Lung (tissue), 12 donors: ENCODE results near the gene OBSCN. TPM values are rescaled to one million over a fixed set of nuclear protein-coding genes. Genes with fewer than 3 reads are reported as not detected.

Experiments used
- ATAC-seq: fragments of 200-7000 bp; cut with Tn5 transposase; one replicate; pipeline ENCODE4 v1.9.1; 2020; ENCODE audit warnings: moderate number of reproducible peaks; ENCODE audit not compliant: insufficient read depth, low FRiP score
- DNase-seq, 3 donors: peaks; one replicate each; pipeline ENCODE4 v3.0.0-alpha.2; 2013 to 2017
- H3K27ac ChIP-seq, 2 donors: one replicate each; pipeline ENCODE4 v1.5.1; 2013; ENCODE audit warnings: mild to moderate bottlenecking in 2 of 2, moderate library complexity in 2 of 2, control low read depth in 1 of 2, inconsistent platforms in 1 of 2, low read depth in 1 of 2, low read length in 1 of 2
- H3K27me3 ChIP-seq, 3 donors: one replicate each; pipeline ENCODE4 v1.5.1; 2013; ENCODE audit warnings: low read length in 2 of 3; ENCODE audit not compliant: control insufficient read depth in 3 of 3, insufficient read depth in 3 of 3
- H3K36me3 ChIP-seq, 4 donors: one replicate each; pipeline ENCODE4 v1.5.1; 2013; ENCODE audit warnings: low read length in 4 of 4, mild to moderate bottlenecking in 1 of 4, moderate library complexity in 1 of 4; ENCODE audit not compliant: control insufficient read depth in 4 of 4, insufficient read depth in 4 of 4
- H3K4me1 ChIP-seq, 5 donors: one replicate each; pipeline ENCODE4 v1.5.1; 2013; ENCODE audit warnings: low read length in 5 of 5, mild to moderate bottlenecking in 2 of 5, moderate library complexity in 1 of 5; ENCODE audit not compliant: control insufficient read depth in 5 of 5, insufficient read depth in 5 of 5
- H3K4me3 ChIP-seq: one replicate; pipeline ENCODE4 v1.5.1; 2013; ENCODE audit warnings: mild to moderate bottlenecking, control low read depth, moderate library complexity
- H3K9ac ChIP-seq, 2 donors: one replicate each; pipeline ENCODE4 v1.5.1; 2013; ENCODE audit warnings: low read length in 2 of 2, control low read depth in 1 of 2; ENCODE audit not compliant: insufficient read depth in 1 of 2
- H3K9me3 ChIP-seq, 4 donors: one replicate each; pipeline ENCODE4 v1.5.1; 2013; ENCODE audit warnings: low read length in 3 of 4, mild to moderate bottlenecking in 1 of 4, moderate library complexity in 1 of 4; ENCODE audit not compliant: control insufficient read depth in 4 of 4, insufficient read depth in 3 of 4
- CTCF ChIP-seq: IDR thresholded peaks from 2 replicates; pipeline ENCODE4 v1.5.1; 2012; ENCODE audit warnings: mild to moderate bottlenecking; ENCODE audit errors: control extremely low read depth, extremely low read depth
- WGBS, 2 donors: extraction: QIAGEN DNeasy Blood & Tissue Kit; methylation state at CpG; one replicate each; pipeline ENCODE4 v1.1.7; 2013; 5-methylcytosine and 5-hydroxymethylcytosine counted together
- polyA plus RNA-seq, 2 donors: library from polyadenylated mRNA; stranded (reverse); fragments of 200-250 nt; gene quantifications; one replicate each; pipeline ENCODE4 v1.2.1, GENCODE V29; 2013
- total RNA-seq, 2 donors: library from RNA; depleted of rRNA in 1 of 2; stranded (reverse); fragments of >200 nt in 1 of 2; gene quantifications; one replicate each; pipeline ENCODE4 v1.2.1, GENCODE V29; 2014 to 2021
- donor health status: control.
- donor health status: control.
- donor health status: Bipolar disorder and iron deficiency.
- donor health status: healthy.
- donor health status: DM: yes; HTN: yes; CAD: no.

The OBSCN gene
- total and polyA plus RNA-seq, 4 donors: 5.1 to 47.3 (median 25.4) TPM

DNA sequence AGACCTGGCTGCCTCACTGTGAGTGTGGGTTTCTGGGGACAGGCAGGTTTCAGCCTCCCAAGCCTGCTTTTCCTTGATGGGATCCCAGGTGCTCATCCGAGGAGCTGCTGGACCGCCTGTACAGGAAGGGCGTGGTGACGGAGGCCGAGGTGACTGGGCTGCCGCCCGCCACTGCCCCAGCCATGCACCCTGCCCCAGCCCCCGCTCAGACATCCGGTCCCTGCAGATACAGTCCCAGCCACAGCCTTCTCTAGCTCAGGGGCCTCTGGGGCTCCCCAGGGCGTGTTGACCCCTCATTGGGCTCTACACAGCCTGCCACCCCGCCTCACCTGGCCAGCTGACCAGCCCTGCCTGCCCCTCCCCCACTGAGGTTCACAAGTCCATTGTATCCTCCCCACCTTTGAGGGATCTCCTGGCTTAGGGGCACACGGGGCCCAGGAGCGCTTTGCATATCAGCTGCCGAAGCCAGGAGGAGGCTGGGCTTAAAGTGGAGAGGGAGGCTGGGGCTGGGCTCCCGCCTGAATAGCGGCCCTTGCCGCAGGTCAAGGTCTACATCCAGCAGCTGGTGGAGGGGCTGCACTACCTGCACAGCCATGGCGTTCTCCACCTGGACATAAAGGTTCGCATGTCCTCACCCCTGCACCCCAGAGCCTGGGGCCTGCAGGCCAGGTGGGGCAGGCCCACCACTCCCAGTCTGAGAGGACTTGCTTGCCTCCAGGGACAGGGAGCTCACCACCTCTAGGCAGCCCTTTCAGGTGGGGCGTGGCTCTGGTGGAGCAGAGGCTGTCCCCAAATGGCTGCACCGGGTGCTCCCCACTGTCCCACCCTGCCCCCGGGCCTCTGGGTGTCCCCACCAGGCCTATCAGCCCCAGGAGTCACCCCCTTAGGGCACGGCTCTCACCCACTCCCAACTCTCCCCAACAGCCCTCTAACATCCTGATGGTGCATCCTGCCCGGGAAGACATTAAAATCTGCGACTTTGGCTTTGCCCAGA lies 160.3 kb downstream of the OBSCN start:
- DNase-seq: peak in 1 of 3 donors; percentile 18
- H3K27me3 ChIP-seq: no peaks in the 10 kb centered on the region
- no peak overlapping the region for H3K9ac ChIP-seq
- no peak for ATAC-seq
- H3K9me3 ChIP-seq: no peaks in the 10 kb centered on the region
- H3K27ac ChIP-seq: peak overlapping the region in 1 of 2 donors; percentile 88
- WGBS, 2 donors: 63 to 71% methylated on average over 22 to 25 of the region's 25 CpGs
- H3K36me3 ChIP-seq: peaks cover 0 to 3% (median 0%) of the 10 kb centered on the region in 4 donors
- no peak overlapping the region for H3K4me3 ChIP-seq
- H3K4me1 ChIP-seq: peaks cover 0 to 4% (median 3%) of the 10 kb centered on the region in 5 donors
- TF ChIP-seq CTCF: no peak

DNA sequence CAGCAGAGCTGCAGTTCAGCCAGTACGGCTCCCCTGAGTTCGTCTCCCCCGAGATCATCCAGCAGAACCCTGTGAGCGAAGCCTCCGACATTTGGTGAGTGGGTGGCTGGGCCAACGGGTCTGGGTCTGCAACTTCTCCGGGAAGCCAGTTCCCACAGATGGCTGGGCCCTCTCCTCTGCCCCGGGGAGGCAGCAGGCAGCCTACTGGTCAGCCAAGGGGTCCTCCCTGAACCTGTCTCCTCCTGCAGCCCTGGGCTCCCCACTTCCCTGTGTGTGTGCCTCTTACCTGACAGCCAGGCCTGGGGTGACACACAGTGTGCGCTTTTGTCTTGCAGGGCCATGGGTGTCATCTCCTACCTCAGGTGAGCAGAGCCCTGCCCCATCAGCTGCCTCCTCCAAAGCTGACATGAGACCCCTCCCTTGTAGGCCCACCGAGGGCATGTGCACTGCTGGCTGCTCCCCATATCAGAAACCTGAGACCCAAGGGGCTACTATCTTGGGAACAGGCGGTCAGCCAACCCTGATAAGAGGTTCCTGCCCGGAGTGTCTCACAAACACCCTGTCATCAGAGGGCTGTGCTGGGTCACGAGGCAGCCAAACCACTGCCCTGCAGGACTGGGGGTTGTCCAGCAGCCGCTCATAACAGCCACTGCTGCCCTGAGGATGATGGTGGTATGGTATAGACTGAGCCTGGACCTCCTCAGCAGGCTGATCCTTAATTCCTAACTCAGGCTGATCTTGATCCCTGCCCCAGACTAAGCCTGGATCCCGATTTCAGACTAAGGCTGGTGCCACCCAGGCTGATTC lies 161.2 kb downstream of the OBSCN start:
- TF ChIP-seq CTCF: no peak
- H3K4me3 ChIP-seq: no peak overlapping the region
- no peak overlapping the region for H3K9ac ChIP-seq
- ATAC-seq: no peak
- H3K9me3 ChIP-seq: no peaks in the 10 kb centered on the region
- 78 to 91% methylated on average over 15 of the region's 15 CpGs for WGBS, 2 donors
- H3K4me1 ChIP-seq: peaks cover 0 to 4% (median 3%) of the 10 kb centered on the region in 5 donors
- H3K27ac ChIP-seq: peak overlapping the region in 1 of 2 donors; percentile 88
- peaks cover 0 to 3% (median 0%) of the 10 kb centered on the region in 4 donors for H3K36me3 ChIP-seq
- peak in 1 of 3 donors; percentile 11 for DNase-seq
- H3K27me3 ChIP-seq: no peaks in the 10 kb centered on the region

DNA sequence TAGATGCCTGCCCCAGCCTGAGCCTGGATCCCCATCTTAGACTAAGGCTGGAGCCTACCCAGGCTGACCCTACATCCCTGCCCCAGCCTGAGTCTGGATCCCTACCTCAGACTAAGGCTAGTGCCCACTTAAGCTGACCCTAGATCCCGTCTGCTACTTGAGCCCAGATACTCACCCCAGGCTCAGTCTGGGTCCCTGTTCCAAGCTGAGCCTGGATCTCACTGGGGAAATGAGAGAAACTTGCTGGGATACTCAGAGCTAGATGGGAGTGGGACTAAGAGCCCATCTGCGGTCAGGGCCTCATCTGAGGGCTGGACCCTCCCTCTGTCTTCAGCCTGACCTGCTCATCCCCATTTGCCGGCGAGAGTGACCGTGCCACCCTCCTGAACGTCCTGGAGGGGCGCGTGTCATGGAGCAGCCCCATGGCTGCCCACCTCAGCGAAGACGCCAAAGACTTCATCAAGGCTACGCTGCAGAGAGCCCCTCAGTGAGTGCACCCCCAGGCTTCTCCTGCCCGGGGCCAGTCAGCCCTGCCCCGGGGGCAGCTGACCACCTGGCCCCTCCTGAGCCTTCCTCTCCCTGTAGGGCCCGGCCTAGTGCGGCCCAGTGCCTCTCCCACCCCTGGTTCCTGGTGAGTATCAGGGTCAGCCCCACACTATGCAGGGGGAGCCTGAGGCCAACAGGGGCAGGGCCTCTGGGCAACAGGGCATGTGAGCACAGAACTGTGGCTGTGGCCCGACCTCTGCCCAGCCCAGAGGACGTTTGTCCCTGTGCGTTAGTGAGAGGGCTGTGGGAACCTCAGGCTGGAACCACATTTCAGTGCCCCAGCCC lies 162.0 kb downstream of the OBSCN start:
- no peak for TF ChIP-seq CTCF
- no peak for ATAC-seq
- 94 to 96% methylated on average over 18 of the region's 18 CpGs for WGBS, 2 donors
- Histone ChIP-seq H3K9ac (no peak overlapping the region), H3K4me1 (peaks cover 0 to 10% (median 3%) of the 10 kb centered on the region in 5 donors), H3K27me3 (no peaks in the 10 kb centered on the region), H3K4me3 (no peak overlapping the region), H3K36me3 (peaks cover 0 to 3% (median 0%) of the 10 kb centered on the region in 4 donors), H3K27ac (peak overlapping the region in 1 of 2 donors; percentile 88), H3K9me3 (no peaks in the 10 kb centered on the region)
- DNase-seq: peak in 1 of 3 donors; percentile 9
